Ovary (tissue), 9 donors: ENCODE measurements around the gene TDRD3. TPM values are rescaled to one million over a fixed set of nuclear protein-coding genes. Genes with fewer than 3 reads are reported as not detected.

Experiments
- DNase-seq, 5 donors: peaks; one replicate each; pipeline ENCODE4 v3.0.0-alpha.2; 2019 to 2020
- H3K27ac ChIP-seq, 2 donors: fragments of 200-600 bp; one replicate each; pipeline versions ENCODE4 v1.5.1 to v1.8.0; 2019 to 2022
- H3K27me3 ChIP-seq: fragments of 200-600 bp; one replicate; pipeline ENCODE4 v1.8.0; 2022
- H3K36me3 ChIP-seq: fragments of 200-600 bp; sonication (generic); one replicate; pipeline ENCODE4 v1.5.1; 2019
- H3K4me1 ChIP-seq: one replicate; pipeline ENCODE4 v1.8.1; 2013; ENCODE audit warnings: mild to moderate bottlenecking, moderate library complexity; ENCODE audit not compliant: insufficient read depth
- H3K4me3 ChIP-seq: fragments of 200-600 bp; sonication (generic); one replicate; pipeline ENCODE4 v1.5.1; 2017
- H3K9me3 ChIP-seq, 2 donors: fragments of 200-600 bp in 1 of 2; sonication (generic) in 1 of 2; one replicate each; pipeline versions ENCODE4 v1.5.1 to v1.8.1; 2013 to 2019; ENCODE audit warnings: mild to moderate bottlenecking in 1 of 2, moderate library complexity in 1 of 2
- CTCF ChIP-seq, 3 donors: fragments of 450-650 bp in 2 of 3; fragments of 200-600 bp in 1 of 3; IDR thresholded peaks; one replicate each; pipeline versions ENCODE4 v1.5.1 to v1.8.0; 2016 to 2022; ENCODE audit warnings: antibody characterized with exemption in 3 of 3, mild to moderate bottlenecking in 1 of 3
- EP300 ChIP-seq: sonication (generic); formaldehyde crosslinking; IDR thresholded peaks from one replicate; pipeline ENCODE4 v1.6.1; 2017; ENCODE audit warnings: antibody characterized with exemption
- POLR2A ChIP-seq: fragments of 450-650 bp; IDR thresholded peaks from one replicate; pipeline ENCODE4 v1.6.1; 2017; ENCODE audit warnings: antibody characterized with exemption, mild to moderate bottlenecking, moderate library complexity
- WGBS, 3 donors: extraction: QIAGEN DNeasy Blood & Tissue Kit in 1 of 3; methylation state at CpG; one replicate each; pipeline versions ENCODE4 v1.1.5 to v1.1.7; 2013 to 2017; 5-methylcytosine and 5-hydroxymethylcytosine counted together
- intact Hi-C, 4 donors: fragments of 100-400 bp; cut with DNase I; formaldehyde crosslinking; loops; one replicate each; pipeline versions ENCODE4 v1.11.0 to v1.15.1; 2022 to 2023
- polyA plus RNA-seq, 2 donors: library from polyadenylated mRNA; stranded (reverse); fragments of 200-250 nt in 1 of 2; fragments of 350-450 nt in 1 of 2; fragmentation: Illumina TruSeq in 1 of 2; extraction: RNeasy Lipid Tissue Mini Kit (QIAGEN cat#74804) in 1 of 2; gene quantifications; one replicate each; pipeline ENCODE4 v1.2.3, GENCODE V29; 2013 to 2014
- total RNA-seq, 7 donors: library from RNA; depleted of rRNA in 2 of 7; stranded (reverse); fragments of >200 nt in 2 of 7; fragmentation: NEBNext Ultra II Directional in 3 of 7; extraction: Animal tissue kit (Norgen Biotek cat#: 25700) in 3 of 7; gene quantifications; one replicate each; pipeline versions ENCODE4 v1.1.0 to v1.2.4, GENCODE V29; 2016 to 2023
- donor health status: DM: no; HTN: no; CAD: no; lungs with moderate emphysema.
- donor health status: DM: no; HTN: no; CAD: no.
- donor health status: Bipolar disorder and iron deficiency.
- donor health status: DM: yes; HTN: yes; CAD: no.
- donor health status: DM: no; HTN: no; CAD: no.
- donor health status: DM: yes; HTN: yes; CAD: no.

The TDRD3 gene
- total and polyA plus RNA-seq, 9 donors, result 15.8 to 63.0 (median 40.8) TPM

DNA sequence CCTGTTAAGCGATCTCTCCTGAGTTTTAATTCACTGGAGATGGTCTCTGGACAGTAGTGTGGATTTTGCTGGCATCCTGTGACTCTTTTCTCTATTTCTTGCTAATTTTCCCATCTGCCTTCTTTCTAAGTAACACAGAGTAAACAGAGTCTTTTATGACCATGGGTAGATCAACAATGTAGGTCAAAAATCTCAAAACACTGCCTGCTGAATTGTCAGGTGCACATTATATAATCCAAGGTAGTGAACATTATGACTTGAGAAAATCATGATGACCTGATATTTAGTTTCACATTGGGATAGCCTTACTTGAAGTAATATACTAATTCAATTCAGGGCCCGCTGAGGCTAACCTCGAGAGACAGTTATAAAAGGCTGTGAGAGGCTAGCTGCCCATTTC lies 180.7 kb downstream of the TDRD3 start:
- intact Hi-C loops, result no loop called here
- no peak for TF ChIP-seq CTCF (IDR thresholded peaks at IDR 0.05)
- no peak for TF ChIP-seq POLR2A
- no peak for TF ChIP-seq EP300

GRCh38 chr13:60583196-60583888 lies 186.3 kb downstream of the TDRD3 start:
- H3K27me3 ChIP-seq, result no peaks in the 10 kb centered on the region
- H3K36me3 ChIP-seq, result no peaks in the 10 kb centered on the region
- WGBS, 3 donors, result 46 to 51% (median 48%) methylated on average over 9 of the region's 9 CpGs
- no peak overlapping the region for H3K4me3 ChIP-seq
- TF ChIP-seq EP300 (no peak), CTCF (IDR thresholded peaks at IDR 0.05) (no peak), POLR2A (no peak)
- H3K4me1 ChIP-seq, result no peaks in the 10 kb centered on the region
- no peak overlapping the region for H3K27ac ChIP-seq
- no peaks in the 10 kb centered on the region for H3K9me3 ChIP-seq
- no peak for DNase-seq
- intact Hi-C loops, result no loop called here

More for the DNA sequence above, 180.7 kb downstream of the TDRD3 start:
- Histone ChIP-seq H3K27me3 (no peaks in the 10 kb centered on the region), H3K4me3 (no peak overlapping the region), H3K4me1 (no peaks in the 10 kb centered on the region), H3K36me3 (no peaks in the 10 kb centered on the region), H3K27ac (no peak overlapping the region), H3K9me3 (no peaks in the 10 kb centered on the region)
- no peak for DNase-seq
- 88 to 92% (median 89%) methylated on average over 3 of the region's 3 CpGs for WGBS, 3 donors

- Histone ChIP-seq H3K4me3 (no peak overlapping the region), H3K27me3 (no peaks in the 10 kb centered on the region), H3K27ac (no peak overlapping the region), H3K9me3 (no peaks in the 10 kb centered on the region), H3K36me3 (no peaks in the 10 kb centered on the region), H3K4me1 (no peaks in the 10 kb centered on the region)
- TF ChIP-seq EP300, result no peak
- TF ChIP-seq CTCF (IDR thresholded peaks at IDR 0.05), result no peak
- TF ChIP-seq POLR2A, result no peak
- WGBS, 3 donors, result 69 to 76% (median 71%) methylated on average over 15 of the region's 15 CpGs
- intact Hi-C loops, result no loop called here
- DNase-seq, result no peak
These were observed 187.1 kb downstream of the TDRD3 start for GRCh38 chr13:60583911-60584753.

- intact Hi-C loops, result no loop called here
- TF ChIP-seq CTCF (IDR thresholded peaks at IDR 0.05) (no peak), POLR2A (no peak), EP300 (no peak)
- no peak overlapping the region for H3K27ac ChIP-seq
- H3K27me3 ChIP-seq, result no peaks in the 10 kb centered on the region
- DNase-seq, result no peak
- H3K9me3 ChIP-seq, result no peaks in the 10 kb centered on the region
- 73 to 81% (median 73%) methylated on average over 11 of the region's 11 CpGs for WGBS, 3 donors
- H3K36me3 ChIP-seq, result no peaks in the 10 kb centered on the region
- no peak overlapping the region for H3K4me3 ChIP-seq
- H3K4me1 ChIP-seq, result no peaks in the 10 kb centered on the region
These were observed 188.0 kb downstream of the TDRD3 start for GRCh38 chr13:60584976-60585375.
